Endothelial cell of umbilical vein (primary cell): ENCODE measurements around the gene AMPH. TPM values are rescaled to one million over a fixed set of nuclear protein-coding genes. Genes with fewer than 3 reads are reported as not detected.

ENCODE experiments used
- BruUV-seq: library from RNA; stranded (reverse); fragments of 400-500 nt; replicated peaks from 2 replicates; lab custom pipeline; 2021; lab: Mats Ljungman, UMichigan
- CTCF ChIA-PET: fragments of 300-600, 350-600 bp; sonication (Branson Sonifier 250); formaldehyde crosslinking; loops from one replicate; lab custom pipeline; 2021; ENCODE audit warnings: antibody characterized with exemption, inconsistent platforms; lab: Charles Lee
- POLR2A ChIA-PET: fragments of 300-600, 350-600 bp; sonication (Branson Sonifier 250); formaldehyde crosslinking; loops from one replicate; lab custom pipeline; 2021; ENCODE audit warnings: antibody characterized with exemption, inconsistent platforms; lab: Charles Lee
- DNase-seq: peaks from one replicate; pipeline ENCODE4 v3.0.0-alpha.2; 2011; ENCODE audit warnings: low read depth, low spot score
- FAIRE-seq: peaks from 2 replicates; lab custom pipeline; 2011; peaks lifted over from hg19 to GRCh38; lab: Jason Lieb, UNC
- H2AFZ ChIP-seq: 2 replicates; pipeline ENCODE4 v1.6.0; 2012; ENCODE audit warnings: low read depth, low read length, control low read depth, inconsistent platforms
- H3K27ac ChIP-seq: 2 replicates; pipeline ENCODE4 v1.5.1; 2011; ENCODE audit warnings: low read depth, mild to moderate bottlenecking, control low read depth, low read length, moderate library complexity; ENCODE audit not compliant: insufficient read depth
- H3K27me3 ChIP-seq, 2 experiments: 2 replicates each; pipeline versions ENCODE4 v1.6.0 to v1.6.1; 2011; ENCODE audit warnings: low read length in 2 of 2, mixed read lengths in 1 of 2; ENCODE audit not compliant: control insufficient read depth in 2 of 2, insufficient read depth in 2 of 2
- H3K36me3 ChIP-seq, 2 experiments: 2 replicates in 1 of 2; 3 replicates in 1 of 2; pipeline ENCODE4 v1.5.1; 2011; ENCODE audit warnings: low read length in 2 of 2, mild to moderate bottlenecking in 1 of 2, moderate library complexity in 1 of 2; ENCODE audit not compliant: control insufficient read depth in 2 of 2, insufficient read depth in 2 of 2; ENCODE audit errors: extremely low read depth in 1 of 2
- H3K4me1 ChIP-seq: 3 replicates; pipeline ENCODE4 v1.5.1; 2011; ENCODE audit warnings: mild to moderate bottlenecking, low read length; ENCODE audit not compliant: control insufficient read depth, insufficient read depth; ENCODE audit errors: extremely low read depth
- H3K4me2 ChIP-seq: 2 replicates; pipeline ENCODE4 v1.6.1; 2011; ENCODE audit warnings: low read length, control low read depth, mixed read lengths; ENCODE audit not compliant: insufficient read depth
- H3K4me3 ChIP-seq, 3 experiments: fragments of 200-600 bp in 1 of 3; sonication (generic), shearing (Covaris generic) in 1 of 3; replicated peaks in 1 of 3; 2 replicates each; pipeline ENCODE4 v1.5.1; 2011 to 2016; ENCODE audit warnings: control low read depth in 3 of 3, low read length in 3 of 3, mild to moderate bottlenecking in 2 of 3, inconsistent platforms in 1 of 3, low read depth in 1 of 3, moderate library complexity in 1 of 3; ENCODE audit not compliant: insufficient read depth in 1 of 3
- H3K79me2 ChIP-seq: 2 replicates; pipeline ENCODE4 v1.6.0; 2012; ENCODE audit warnings: low read length, inconsistent platforms; ENCODE audit not compliant: control insufficient read depth, insufficient read depth
- H3K9ac ChIP-seq: replicated peaks from 2 replicates; pipeline ENCODE3; 2011; ENCODE audit warnings: low read length, control low read depth; ENCODE audit not compliant: insufficient read depth; ENCODE audit errors: extremely low read depth
- H3K9me1 ChIP-seq: replicated peaks from 3 replicates; pipeline ENCODE4 v1.6.0; 2011; ENCODE audit warnings: mild to moderate bottlenecking, low read length; ENCODE audit not compliant: control insufficient read depth, insufficient read depth; ENCODE audit errors: extremely low read depth
- H3K9me3 ChIP-seq: replicated peaks from 2 replicates; pipeline ENCODE4 v1.5.1; 2012; ENCODE audit warnings: low read length, inconsistent platforms; ENCODE audit not compliant: control insufficient read depth, insufficient read depth
- H4K20me1 ChIP-seq: replicated peaks from 2 replicates; pipeline ENCODE3; 2011; ENCODE audit warnings: mild to moderate bottlenecking, low read length; ENCODE audit not compliant: control insufficient read depth, insufficient read depth; ENCODE audit errors: extremely low read depth
- CTCF ChIP-seq, 2 donors: IDR thresholded peaks; 1 replicate in 1 of 2; 2 replicates in 1 of 2; pipeline ENCODE4 v1.5.1; 2011; ENCODE audit warnings: low read length in 2 of 2, mild to moderate bottlenecking in 2 of 2, moderate library complexity in 2 of 2, control low read depth in 1 of 2, inconsistent platforms in 1 of 2, low read depth in 1 of 2; ENCODE audit not compliant: insufficient read depth in 1 of 2; ENCODE audit errors: extremely low read depth in 1 of 2
- EZH2 ChIP-seq: IDR thresholded peaks from 2 replicates; pipeline ENCODE4 v1.6.1; 2012; ENCODE audit warnings: borderline replicate concordance, low read depth, mild to moderate bottlenecking, moderate library complexity, low read length, inconsistent platforms; ENCODE audit not compliant: severe bottlenecking
- FOS ChIP-seq: IDR thresholded peaks from 2 replicates; pipeline ENCODE4 v1.6.1; 2011; ENCODE audit warnings: mild to moderate bottlenecking, low read length, moderate library complexity, borderline replicate concordance; ENCODE audit not compliant: insufficient read depth
- GATA2 ChIP-seq: IDR thresholded peaks from 2 replicates; pipeline ENCODE4 v1.7.0; 2011; ENCODE audit warnings: low read depth, mild to moderate bottlenecking, moderate library complexity, mixed read lengths, low read length; ENCODE audit not compliant: insufficient read length, insufficient read depth
- JUN ChIP-seq: IDR thresholded peaks from 2 replicates; pipeline ENCODE4 v1.6.1; 2011; ENCODE audit warnings: borderline replicate concordance, low read depth; ENCODE audit not compliant: insufficient read length, insufficient read depth
- MAX ChIP-seq: IDR thresholded peaks from 2 replicates; pipeline ENCODE4 v1.6.1; 2011; ENCODE audit not compliant: insufficient read depth, insufficient read length
- MYC ChIP-seq: IDR thresholded peaks from one replicate; pipeline ENCODE4 v1.6.1; 2011; ENCODE audit warnings: mild to moderate bottlenecking, low read depth, low read length
- POLR2A ChIP-seq: IDR thresholded peaks from 2 replicates; pipeline ENCODE4 v1.6.1; 2012; ENCODE audit warnings: low read depth, mild to moderate bottlenecking, control low read depth, low read length
- POLR2AphosphoS5 ChIP-seq: IDR thresholded peaks from 2 replicates; pipeline ENCODE4 v1.6.1; 2012; ENCODE audit warnings: low read depth, mild to moderate bottlenecking, control low read depth, low read length, moderate library complexity; ENCODE audit not compliant: insufficient read depth
- dilution Hi-C: fragments of 300-500 bp; cut with MboI; formaldehyde crosslinking; loops from one replicate; pipeline ENCODE4 v1.15.0; 2019; ENCODE audit warnings: low sequenced_read_pairs; ENCODE audit not compliant: extremely low pct_ligation_motif_present
- intact Hi-C: fragments of 100-400 bp; cut with micrococcal nuclease; formaldehyde crosslinking; loops from one replicate; pipeline ENCODE4 v1.10.0; 2022
- polyA plus RNA-seq, 4 experiments: library from polyadenylated mRNA; depleted of rRNA in 3 of 4; stranded (reverse) in 3 of 4; unstranded in 1 of 4; fragments of >200 nt; gene quantifications; 2 replicates each; pipeline versions ENCODE4 v1.2.1 to v1.2.3, GENCODE V29; 2011 to 2012; ENCODE audit warnings: missing spikeins in 1 of 4
- total RNA-seq: library from RNA; stranded (reverse); gene quantifications from 2 replicates; pipeline ENCODE4 v1.2.3, GENCODE V29; 2021

Gene AMPH
- total and polyA plus RNA-seq, 2 donors (not counting 3 experiments of a cell fraction or from before 2014, with no cell fraction given) = 5.2 to 9.2 TPM

- dilution Hi-C loops = no loop called here
- no peaks in the 10 kb centered on the region for H3K36me3 ChIP-seq
- no peak for DNase-seq
- no peak overlapping the region for H3K4me2 ChIP-seq
- no peak overlapping the region for H3K4me3 ChIP-seq
- H3K4me1 ChIP-seq = peaks cover 6% of the 10 kb centered on the region
- BruUV-seq = no TSS peak
- no peaks in the 10 kb centered on the region for H3K27me3 ChIP-seq
- no peak for TF ChIP-seq EZH2
- TF ChIP-seq MAX = no peak
- no peak for TF ChIP-seq JUN
- TF ChIP-seq FOS = no peak
- TF ChIP-seq GATA2 = no peak
- no peak for TF ChIP-seq POLR2A
- no peak for TF ChIP-seq MYC
- TF ChIP-seq CTCF (IDR thresholded peaks at IDR 0.05; ENCODE audit: extremely low read depth in 1 of 2, insufficient read depth in 1 of 2, low read depth in 1 of 2, low read length in 2 of 2) = no peak
- no peak for TF ChIP-seq POLR2AphosphoS5
- CTCF ChIA-PET = interaction anchor here (2.1 kb wide), 1 partner anchor 15 kb away, joined by 8 read pairs; no protein-coding TSS in a partner anchor
- no peaks in the 10 kb centered on the region for H3K9me3 ChIP-seq
- intact Hi-C loops = no loop called here
- no peak overlapping the region for H3K27ac ChIP-seq
- no peak for FAIRE-seq
- no peak overlapping the region for H2AFZ ChIP-seq
- no peaks in the 10 kb centered on the region for H4K20me1 ChIP-seq
- no peak overlapping the region for H3K9ac ChIP-seq
- POLR2A ChIA-PET = no interaction called here
- H3K9me1 ChIP-seq = no peaks in the 10 kb centered on the region
- H3K79me2 ChIP-seq = no peaks in the 10 kb centered on the region
Observed at GRCh38 chr7:38675494-38676106, 44.4 kb upstream of the AMPH start.
